HFFc6 (cell line): ENCODE data around the gene PRCD. TPM values are rescaled to one million over a fixed set of nuclear protein-coding genes. Genes with fewer than 3 reads are reported as not detected.
A peak's percentile ranks its signal among the peaks of the same experiment; 100 is the strongest.

Experiments used
- DNase-seq: peaks from one replicate; pipeline ENCODE4 v3.0.0-alpha.2; 2018
- H3K27ac Mint-ChIP-seq: 2 replicates; pipeline ENCODE4 v1.8.0; 2020; ENCODE audit warnings: mild to moderate bottlenecking, mixed read lengths
- H3K27me3 Mint-ChIP-seq: 2 replicates; pipeline ENCODE4 v1.8.0; 2021; ENCODE audit warnings: mild to moderate bottlenecking, moderate library complexity, mixed read lengths; ENCODE audit not compliant: insufficient read depth
- H3K36me3 Mint-ChIP-seq: 2 replicates; pipeline ENCODE4 v1.8.0; 2021; ENCODE audit warnings: low read depth, mixed read lengths
- H3K4me1 Mint-ChIP-seq: 2 replicates; pipeline ENCODE4 v1.8.0; 2020; ENCODE audit warnings: low read depth, mixed read lengths
- H3K4me3 Mint-ChIP-seq: 2 replicates; pipeline ENCODE4 v1.8.0; 2020; ENCODE audit warnings: mild to moderate bottlenecking, moderate library complexity, mixed read lengths
- H3K9me3 Mint-ChIP-seq: 2 replicates; pipeline ENCODE4 v1.8.0; 2020; ENCODE audit warnings: mild to moderate bottlenecking, mixed read lengths
- long read RNA-seq: library from polyadenylated mRNA; unstranded; transcript quantifications from one replicate; pipeline ENCODE4 v2.0.0, GENCODE V29; 2019
- total RNA-seq, 6 experiments: library from RNA; stranded (reverse); fragmentation: NEBNext Ultra II Directional; extraction: Animal tissue kit (Norgen Biotek cat#: 25700); gene quantifications; 2 replicates in 1 of 6; 3 replicates in 5 of 6; pipeline ENCODE4 v1.2.3, GENCODE V29; 2021
- TF ChIP-seq, protein P1 (sequence below): fragments of 200-600 bp; sonication (generic); IDR thresholded peaks from 2 replicates; pipeline ENCODE4 v1.5.0; 2021; ENCODE audit warnings: antibody characterized with exemption, mild to moderate bottlenecking

PRCD gene
- not detected for total RNA-seq
- long read RNA-seq, result 0 reads

DNA sequence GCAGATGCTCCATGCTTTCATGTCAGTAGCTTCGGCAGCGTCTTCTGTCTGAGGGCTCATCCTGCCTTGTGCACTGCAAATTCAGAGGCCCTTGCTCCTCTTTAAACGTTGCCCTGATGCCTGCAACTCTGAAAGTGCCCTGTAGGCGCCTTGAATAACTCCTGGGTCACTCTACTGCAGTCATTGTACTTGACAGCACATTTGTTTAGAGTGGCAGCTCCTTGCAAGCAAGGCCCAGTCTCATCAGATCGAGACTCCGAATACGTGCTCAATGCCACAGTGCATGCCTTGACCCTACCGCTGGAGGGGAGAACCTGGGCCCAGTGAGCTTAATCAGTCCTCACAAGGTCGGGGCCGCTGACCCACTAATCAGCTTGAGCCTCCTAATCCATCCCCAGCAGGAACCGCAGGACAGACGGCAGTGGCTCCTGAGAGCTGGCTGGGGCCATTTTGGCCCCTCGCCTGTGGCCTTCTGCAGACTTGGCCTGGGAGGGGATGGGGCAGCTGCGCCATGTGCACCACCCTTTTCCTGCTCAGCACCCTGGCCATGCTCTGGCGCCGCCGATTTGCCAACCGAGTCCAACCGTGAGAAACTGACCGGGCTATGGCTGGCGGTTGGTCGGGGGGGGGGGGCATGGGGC is at the start of gene PRCD:
TSS of gene PRCD (plus strand) at position 414 of the 641 bp plus-strand sequence. CDS start at position 512, 98 bp downstream.
- Mint-ChIP-seq H3K9me3 (no peaks in the 10 kb centered on the region), H3K4me3 (peak within 1 kb of the TSS; percentile 85), H3K4me1 (peaks cover 17% of the 10 kb centered on the region), H3K36me3 (no peaks in the 10 kb centered on the region), H3K27ac (peak within 1 kb of the TSS; percentile 67), H3K27me3 (peaks cover 28% of the 10 kb centered on the region)
- TF ChIP-seq, protein P1, sequence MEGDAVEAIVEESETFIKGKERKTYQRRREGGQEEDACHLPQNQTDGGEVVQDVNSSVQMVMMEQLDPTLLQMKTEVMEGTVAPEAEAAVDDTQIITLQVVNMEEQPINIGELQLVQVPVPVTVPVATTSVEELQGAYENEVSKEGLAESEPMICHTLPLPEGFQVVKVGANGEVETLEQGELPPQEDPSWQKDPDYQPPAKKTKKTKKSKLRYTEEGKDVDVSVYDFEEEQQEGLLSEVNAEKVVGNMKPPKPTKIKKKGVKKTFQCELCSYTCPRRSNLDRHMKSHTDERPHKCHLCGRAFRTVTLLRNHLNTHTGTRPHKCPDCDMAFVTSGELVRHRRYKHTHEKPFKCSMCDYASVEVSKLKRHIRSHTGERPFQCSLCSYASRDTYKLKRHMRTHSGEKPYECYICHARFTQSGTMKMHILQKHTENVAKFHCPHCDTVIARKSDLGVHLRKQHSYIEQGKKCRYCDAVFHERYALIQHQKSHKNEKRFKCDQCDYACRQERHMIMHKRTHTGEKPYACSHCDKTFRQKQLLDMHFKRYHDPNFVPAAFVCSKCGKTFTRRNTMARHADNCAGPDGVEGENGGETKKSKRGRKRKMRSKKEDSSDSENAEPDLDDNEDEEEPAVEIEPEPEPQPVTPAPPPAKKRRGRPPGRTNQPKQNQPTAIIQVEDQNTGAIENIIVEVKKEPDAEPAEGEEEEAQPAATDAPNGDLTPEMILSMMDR, result peak; percentile 40; the same call in 1 of the 2 replicates
- DNase-seq, result no peak

DNA sequence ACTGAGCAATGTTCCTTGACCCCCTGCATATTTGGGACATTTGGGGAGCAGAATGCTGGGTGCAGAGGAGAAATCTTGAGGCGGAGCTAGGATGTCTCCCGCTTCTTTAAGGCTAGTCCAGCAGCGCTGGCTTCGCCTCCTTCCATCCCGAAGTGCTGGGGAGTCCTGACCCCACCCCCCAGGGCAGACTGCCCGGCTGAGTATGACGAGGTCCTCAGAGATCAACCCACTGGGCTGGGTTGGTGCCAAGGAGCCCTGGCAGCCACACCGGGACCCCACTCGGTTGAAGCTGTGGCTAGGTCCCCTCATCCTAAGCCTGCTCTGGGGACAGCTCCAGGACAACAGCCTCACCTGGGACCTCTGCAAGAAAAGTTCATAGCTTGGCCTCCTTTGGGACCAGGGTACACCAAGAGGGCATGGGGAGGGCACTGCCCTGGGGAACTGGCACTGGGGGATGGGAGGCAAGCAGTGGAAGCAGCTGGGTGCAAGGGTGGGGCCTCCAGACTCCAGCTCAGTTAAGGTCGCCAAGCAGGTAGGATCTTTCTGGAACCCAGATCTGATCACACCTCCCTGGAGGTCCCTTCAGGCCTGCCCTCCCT is 49.6 kb upstream of the PRCD start:
- TF ChIP-seq, protein P1, result no peak
- no peaks in the 10 kb centered on the region; the same call in 1 of the 2 replicates for H3K27me3 Mint-ChIP-seq
- no peaks in the 10 kb centered on the region for H3K9me3 Mint-ChIP-seq
- no peak overlapping the region for H3K4me3 Mint-ChIP-seq
- no peak for DNase-seq
- H3K4me1 Mint-ChIP-seq, result peaks cover 15% of the 10 kb centered on the region
- no peaks in the 10 kb centered on the region for H3K36me3 Mint-ChIP-seq
- H3K27ac Mint-ChIP-seq, result no peak overlapping the region

- H3K4me1 Mint-ChIP-seq, result peaks cover 15% of the 10 kb centered on the region
- DNase-seq, result no peak
- no peaks in the 10 kb centered on the region; the same call in 1 of the 2 replicates for H3K27me3 Mint-ChIP-seq
- H3K4me3 Mint-ChIP-seq, result no peak overlapping the region
- H3K9me3 Mint-ChIP-seq, result no peaks in the 10 kb centered on the region
- no peaks in the 10 kb centered on the region for H3K36me3 Mint-ChIP-seq
- TF ChIP-seq, protein P1, result no peak
- H3K27ac Mint-ChIP-seq, result no peak overlapping the region
Observed at GRCh38 chr17:76491271-76492122, 48.3 kb upstream of the PRCD start.

- Mint-ChIP-seq H3K4me3 (peak overlapping the region; percentile 74), H3K27ac (peak overlapping the region; percentile 78)
Observed at GRCh38 chr17:76492123-76492988, 47.5 kb upstream of the PRCD start.

More at GRCh38 chr17:76492123-76492988, 47.5 kb upstream of the PRCD start:
- H3K4me1 Mint-ChIP-seq, result peaks cover 18% of the 10 kb centered on the region
- TF ChIP-seq, protein P1, result no peak
- no peak for DNase-seq
- H3K27me3 Mint-ChIP-seq, result no peaks in the 10 kb centered on the region; the same call in 1 of the 2 replicates
- H3K36me3 Mint-ChIP-seq, result no peaks in the 10 kb centered on the region
- no peaks in the 10 kb centered on the region for H3K9me3 Mint-ChIP-seq
